Stimulated activated CD4-positive, alpha-beta T cell treated with anti-CD3 and anti-CD28 coated beads, Interleukin-1b, Interleukin-23, amount 100 ng/mL, for 1 hour (primary cell): Measurements from ENCODE around the gene STXBP6.
"Not testable (repeated sequence)": the region's sequence is repeated elsewhere in the genome, so short reads cannot be mapped to it uniquely, and the experiment has no call there.

Source experiments
- DNase-seq, 2 donors: peaks; one replicate each; pipeline ENCODE4 v3.0.0-alpha.2; 2020; ENCODE audit warnings: low read depth in 2 of 2

STXBP6 gene

GRCh38 chr14:24956104-24956503, 93.8 kb downstream of the STXBP6 start:
- DNase-seq = no peak

GRCh38 chr14:24954700-24955037, 95.3 kb downstream of the STXBP6 start:
- no peak for DNase-seq

- DNase-seq = no peak
Observed at GRCh38 chr14:24954037-24954699, 95.8 kb downstream of the STXBP6 start.

GRCh38 chr14:24952851-24953666, 96.9 kb downstream of the STXBP6 start:
- no peak for DNase-seq

- no peak for DNase-seq
Observed at GRCh38 chr14:24948261-24948847, 101.6 kb downstream of the STXBP6 start.

- DNase-seq = no peak
Observed at GRCh38 chr14:24947131-24947530, 102.8 kb downstream of the STXBP6 start.

GRCh38 chr14:24944800-24945199, 105.1 kb downstream of the STXBP6 start:
- no peak for DNase-seq

- DNase-seq = no peak
Observed at GRCh38 chr14:24943024-24943423, 106.9 kb downstream of the STXBP6 start.

GRCh38 chr14:24941719-24942118, 108.2 kb downstream of the STXBP6 start:
- DNase-seq = no peak

GRCh38 chr14:24940213-24940783, 109.6 kb downstream of the STXBP6 start:
- no peak for DNase-seq

- DNase-seq = no peak
Observed at GRCh38 chr14:24938593-24938992, 111.4 kb downstream of the STXBP6 start.

- DNase-seq = no peak
Observed at GRCh38 chr14:24937300-24937699, 112.6 kb downstream of the STXBP6 start.

- not testable (repeated sequence) for DNase-seq
Observed at GRCh38 chr14:24936773-24937172, 113.2 kb downstream of the STXBP6 start.

GRCh38 chr14:24935796-24936195, 114.2 kb downstream of the STXBP6 start:
- DNase-seq = no peak

GRCh38 chr14:24928386-24928900, 121.5 kb downstream of the STXBP6 start:
- DNase-seq = no peak

GRCh38 chr14:24927809-24928208, 122.1 kb downstream of the STXBP6 start:
- no peak for DNase-seq

- no peak for DNase-seq
Observed at GRCh38 chr14:24925771-24926374, 124.1 kb downstream of the STXBP6 start.

GRCh38 chr14:24924544-24924943, 125.4 kb downstream of the STXBP6 start:
- DNase-seq = no peak

- DNase-seq = no peak
Observed at GRCh38 chr14:24921903-24922302, 128.0 kb downstream of the STXBP6 start.

GRCh38 chr14:24920265-24921075, 129.5 kb downstream of the STXBP6 start:
- DNase-seq = no peak

GRCh38 chr14:24918822-24919221, 131.1 kb downstream of the STXBP6 start:
- no peak for DNase-seq
